ENCODE results near the gene INTS7.
"Not testable (repeated sequence)": the region's sequence is repeated elsewhere in the genome, so short reads cannot be mapped to it uniquely, and the experiment has no call there.

Gene INTS7

DNA sequence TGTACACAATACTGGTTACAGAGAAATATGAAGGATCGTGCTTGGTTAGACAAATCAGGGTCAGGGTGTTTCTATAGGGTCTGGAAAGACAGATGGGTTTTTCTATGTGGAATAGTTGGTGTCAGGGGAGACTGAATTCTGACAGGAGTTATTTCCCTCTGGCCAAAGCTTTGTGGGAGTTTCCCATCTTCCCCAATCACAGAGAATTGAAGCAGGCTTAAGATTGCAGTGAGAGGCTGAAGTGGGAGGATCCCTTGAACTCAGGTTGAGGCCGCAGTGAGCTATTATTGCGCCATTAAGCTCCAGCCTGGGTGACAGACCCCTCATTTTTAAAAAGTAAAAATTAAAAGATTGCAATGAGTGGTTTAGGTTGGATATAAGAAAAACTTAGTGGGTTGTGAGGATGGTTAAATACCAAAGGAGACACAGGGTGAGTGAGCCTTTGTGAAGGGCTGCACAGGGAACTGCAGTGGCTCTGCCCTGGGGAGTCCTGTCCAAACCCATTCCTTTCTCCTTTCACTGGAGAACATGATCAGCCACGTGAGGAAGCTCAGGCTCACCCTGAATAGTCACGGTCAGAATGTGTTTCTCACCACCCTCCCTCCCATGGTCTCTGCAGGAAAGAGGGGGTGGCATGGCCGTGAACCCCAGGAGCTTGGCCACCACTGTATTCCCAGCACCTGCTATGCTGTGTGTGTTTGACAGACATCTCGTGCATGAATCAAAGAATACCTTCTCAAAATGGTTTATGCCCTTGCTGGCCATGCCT lies 101.2 kb downstream of the INTS7 start:
- DNase-seq (ENCODE audit: low spot score) = no peak

DNA sequence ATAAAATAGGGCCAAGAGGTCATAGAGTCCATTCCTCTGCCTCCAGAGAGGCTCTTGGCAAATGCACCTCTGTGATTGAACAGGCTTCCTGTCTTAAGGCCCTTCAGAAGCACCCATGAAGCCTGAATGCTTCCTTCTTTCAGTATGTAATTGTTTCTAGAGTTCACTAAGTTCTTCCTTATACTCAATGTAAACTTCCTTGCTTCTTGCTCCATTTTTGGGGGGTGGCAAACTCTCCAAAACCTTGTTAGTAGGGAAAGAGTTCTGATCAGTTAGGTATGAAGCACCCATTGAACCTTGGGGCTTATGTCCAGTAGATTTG lies 102.5 kb downstream of the INTS7 start:
- no peak for DNase-seq (ENCODE audit: low spot score)

DNA sequence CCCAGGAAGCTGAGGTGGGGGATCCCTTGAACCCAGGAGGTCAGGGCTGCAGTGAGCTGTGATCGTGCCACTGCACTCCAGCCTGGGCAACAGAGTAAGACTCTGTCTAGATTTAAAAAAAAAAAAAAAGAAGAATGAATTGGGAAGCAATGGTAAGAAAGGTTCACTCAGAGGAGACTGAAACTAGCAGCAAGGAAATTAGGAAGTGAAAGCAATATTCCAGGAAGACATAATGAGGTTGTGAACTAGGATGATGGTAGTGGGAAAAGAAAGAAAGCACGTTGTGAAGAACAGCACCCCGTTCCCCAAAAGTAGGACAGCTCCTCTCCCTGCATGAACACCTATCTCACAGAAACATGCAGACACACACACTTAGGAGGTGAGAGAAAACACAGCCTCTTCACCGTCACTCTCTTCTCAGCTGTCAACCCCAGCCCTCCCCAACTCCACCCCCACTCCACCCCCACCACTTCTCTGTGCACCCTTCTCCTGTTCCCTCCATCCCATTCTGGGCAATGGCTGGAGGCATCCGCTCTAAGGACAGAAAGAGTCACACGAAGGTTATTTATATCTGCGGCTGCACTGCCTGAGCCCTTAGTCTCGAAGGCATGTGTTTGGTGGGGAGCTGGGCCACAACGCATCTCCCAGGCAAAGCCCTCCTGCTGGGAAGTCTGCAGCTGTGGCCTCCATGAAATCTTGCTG lies 103.0 kb downstream of the INTS7 start:
- DNase-seq (ENCODE audit: low spot score) = peak; percentile 33

DNA sequence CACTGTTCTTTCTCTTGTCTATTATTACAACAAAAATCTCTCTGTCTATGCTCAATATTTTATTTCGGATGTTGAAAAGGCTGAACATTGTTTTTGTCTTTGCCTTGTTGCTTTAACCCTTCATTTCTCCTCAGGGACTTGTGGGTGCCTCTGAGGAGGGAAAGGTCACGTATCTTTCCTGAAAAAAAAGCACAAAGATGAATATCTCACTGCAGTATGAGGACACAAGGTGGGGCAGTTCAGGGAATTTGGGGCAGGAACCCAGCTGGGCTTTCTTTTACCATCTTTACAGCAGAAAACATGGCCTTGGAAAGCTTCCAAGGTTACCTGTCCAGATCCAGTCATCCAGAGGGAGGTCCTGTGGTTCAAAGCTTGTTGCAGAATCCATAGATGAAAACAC lies 105.7 kb downstream of the INTS7 start:
- DNase-seq (ENCODE audit: low spot score) = no peak

DNA sequence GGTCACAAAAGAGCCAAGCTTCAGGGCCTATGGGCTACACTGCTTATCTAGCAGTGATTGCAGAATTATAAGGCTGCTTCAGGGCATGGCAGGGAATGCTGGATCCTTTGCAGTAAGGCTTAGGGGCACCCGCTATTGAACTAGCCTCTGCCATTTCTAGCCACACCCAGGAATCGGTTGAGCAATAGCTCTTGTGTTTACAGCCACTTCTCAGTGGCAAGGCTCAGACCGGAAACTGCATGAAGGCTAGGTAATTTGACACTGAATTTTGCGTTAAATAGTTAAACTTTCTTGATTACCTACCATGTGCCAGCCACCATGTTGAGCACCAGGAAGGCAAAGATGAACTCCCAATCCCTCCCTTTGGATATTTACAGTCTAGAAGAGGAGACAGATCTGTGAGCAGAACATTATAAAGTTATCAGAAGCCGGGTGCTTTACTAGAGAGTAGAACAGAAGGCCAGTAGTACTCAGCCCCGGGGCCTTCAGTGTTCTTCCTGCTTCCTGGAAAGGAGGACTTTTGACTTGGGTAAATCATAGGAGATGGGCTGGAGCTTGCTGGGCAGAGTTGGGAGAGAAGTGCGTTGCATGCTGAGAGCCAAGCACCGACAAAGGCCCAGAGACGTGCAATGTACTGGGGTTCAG lies 106.2 kb downstream of the INTS7 start:
- DNase-seq (ENCODE audit: low spot score) = no peak

DNA sequence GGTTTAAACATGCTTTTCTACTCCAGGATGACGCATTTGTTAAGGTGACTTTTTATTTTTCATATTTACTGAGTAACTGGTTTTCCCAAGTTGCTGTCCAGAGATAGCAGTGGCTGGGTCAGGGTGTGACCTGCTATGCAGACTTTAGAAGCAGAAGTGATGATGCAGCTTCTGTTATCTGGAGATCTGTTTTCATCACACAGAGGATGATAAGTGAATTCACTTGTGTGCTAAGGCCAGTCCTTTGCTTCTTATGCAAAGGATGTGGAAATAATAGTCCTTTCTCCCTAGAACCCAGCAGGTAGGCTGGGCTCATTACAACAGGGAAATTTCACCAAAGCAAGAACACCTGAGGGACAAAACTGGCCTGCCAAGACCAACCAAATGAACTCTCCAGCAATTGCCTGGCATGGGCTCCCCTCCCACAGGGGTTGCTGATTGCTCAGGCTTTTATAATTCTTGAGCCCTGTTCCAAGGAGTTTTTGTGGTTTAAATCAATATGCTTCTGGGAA lies 107.0 kb downstream of the INTS7 start:
- no peak for DNase-seq (ENCODE audit: low spot score)

DNA sequence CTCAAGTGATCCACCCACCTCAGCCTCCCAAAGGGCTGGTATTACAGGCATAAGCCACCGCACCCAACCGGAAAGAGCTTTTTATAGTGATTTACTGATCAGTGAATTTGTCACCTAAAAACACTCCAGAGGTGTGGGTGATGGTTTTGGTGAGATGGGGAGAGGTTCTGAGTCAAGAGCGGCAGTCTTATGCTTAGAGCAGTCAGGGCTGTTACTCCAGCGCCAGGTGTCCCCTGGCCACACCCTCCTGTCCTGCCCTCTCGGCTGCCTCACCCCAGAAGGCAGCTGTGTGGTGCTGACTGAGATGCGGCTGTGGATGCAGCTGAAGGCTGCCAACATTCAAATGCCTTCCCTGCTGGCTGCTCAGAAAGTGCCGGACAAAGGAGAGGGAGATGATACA lies 110.3 kb downstream of the INTS7 start:
- no peak for DNase-seq (ENCODE audit: low spot score)

DNA sequence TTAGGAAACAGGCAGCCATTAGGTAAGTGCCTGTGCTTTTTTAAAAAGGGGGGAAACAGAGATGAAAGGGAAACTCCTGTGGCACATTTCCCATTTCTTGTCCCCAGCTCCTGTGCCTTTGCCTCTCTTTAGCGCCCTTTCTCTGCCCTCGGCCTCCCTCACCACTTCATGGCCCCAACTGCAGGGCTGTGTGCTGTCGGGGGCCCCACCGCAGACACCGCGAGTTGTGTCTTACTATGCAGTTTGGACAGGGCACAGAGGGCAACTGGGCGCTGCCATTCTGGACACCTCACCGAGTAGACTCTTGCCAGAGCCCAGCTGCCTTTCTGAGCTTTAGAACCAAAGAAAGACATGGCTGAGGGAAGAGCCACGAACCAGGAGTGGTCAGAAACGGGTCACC lies 111.1 kb downstream of the INTS7 start:
- no peak for DNase-seq (ENCODE audit: low spot score)

DNA sequence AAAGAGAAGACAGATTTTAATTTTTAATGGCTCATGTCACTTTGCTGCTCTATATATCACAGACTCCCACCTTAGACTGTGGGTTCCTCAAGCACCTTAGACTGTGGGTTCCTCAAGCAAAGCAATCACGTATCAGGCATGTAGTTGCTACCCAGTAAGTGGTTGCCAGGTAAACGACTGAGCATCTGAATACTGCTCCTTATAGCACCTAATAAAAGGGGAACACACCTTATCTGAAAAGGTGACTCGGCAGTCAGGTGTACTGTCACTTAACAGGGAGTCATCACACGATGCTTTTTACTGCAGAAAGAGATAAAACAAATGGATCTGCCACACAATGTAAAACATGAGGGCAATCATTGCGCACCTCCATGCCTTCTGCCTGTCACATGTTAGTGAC lies 112.3 kb downstream of the INTS7 start:
- DNase-seq (ENCODE audit: low spot score) = no peak

DNA sequence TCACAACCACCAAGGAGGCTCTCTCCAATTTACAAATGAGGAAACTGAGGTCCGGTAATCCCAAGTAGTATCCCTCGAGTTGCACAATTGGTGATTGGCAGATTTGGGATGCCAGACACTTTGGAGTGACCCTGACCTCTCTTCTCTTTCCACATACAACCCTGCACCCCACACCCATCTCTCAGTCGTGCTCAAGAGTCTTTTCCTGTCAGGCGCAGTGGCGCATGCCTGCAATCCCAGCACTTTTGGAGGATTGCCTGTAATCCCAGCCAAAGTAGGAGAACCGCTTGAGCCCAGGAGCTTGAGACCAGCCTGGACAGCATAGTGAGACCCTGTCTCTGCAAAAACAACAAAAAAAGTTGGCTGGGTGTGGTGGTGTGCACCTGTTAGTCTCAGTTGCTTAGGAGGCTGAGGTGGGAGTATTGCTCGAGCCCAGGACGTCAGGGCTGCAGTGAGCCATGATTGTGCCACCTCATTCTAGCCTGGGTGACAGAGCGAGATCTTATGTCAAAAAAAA lies 113.7 kb downstream of the INTS7 start:
- DNase-seq (ENCODE audit: low spot score) = no peak

DNA sequence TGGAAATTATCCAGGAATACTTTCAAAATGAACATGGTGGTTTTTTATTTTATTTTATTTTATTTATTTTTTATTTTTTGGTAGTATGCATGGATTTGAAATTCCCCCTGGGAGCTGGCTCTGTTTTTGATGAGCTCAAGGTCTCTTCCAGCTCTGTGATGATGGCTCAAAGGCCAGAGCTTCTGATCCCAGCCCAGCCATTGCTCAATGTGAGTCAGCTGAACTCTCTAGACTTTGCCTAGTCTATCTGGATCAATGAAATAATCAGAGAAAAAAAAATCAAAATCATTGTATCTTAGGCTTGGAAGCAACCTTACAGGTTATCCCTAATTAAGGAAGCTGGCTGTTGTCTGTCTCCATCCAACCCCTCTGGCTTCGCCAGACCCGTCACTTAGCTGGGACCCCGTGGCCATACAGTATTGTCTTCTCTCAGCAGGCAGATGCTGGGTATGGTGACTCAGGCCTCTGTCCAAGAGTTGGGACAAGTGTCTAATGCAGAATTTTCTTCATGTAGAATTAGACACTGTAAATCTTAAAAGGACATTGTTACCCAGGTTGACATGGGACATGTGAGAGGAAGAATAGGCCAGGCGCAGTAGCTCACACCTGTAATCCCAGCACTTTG lies 114.6 kb downstream of the INTS7 start:
- peak; percentile 29 for DNase-seq (ENCODE audit: low spot score)

DNA sequence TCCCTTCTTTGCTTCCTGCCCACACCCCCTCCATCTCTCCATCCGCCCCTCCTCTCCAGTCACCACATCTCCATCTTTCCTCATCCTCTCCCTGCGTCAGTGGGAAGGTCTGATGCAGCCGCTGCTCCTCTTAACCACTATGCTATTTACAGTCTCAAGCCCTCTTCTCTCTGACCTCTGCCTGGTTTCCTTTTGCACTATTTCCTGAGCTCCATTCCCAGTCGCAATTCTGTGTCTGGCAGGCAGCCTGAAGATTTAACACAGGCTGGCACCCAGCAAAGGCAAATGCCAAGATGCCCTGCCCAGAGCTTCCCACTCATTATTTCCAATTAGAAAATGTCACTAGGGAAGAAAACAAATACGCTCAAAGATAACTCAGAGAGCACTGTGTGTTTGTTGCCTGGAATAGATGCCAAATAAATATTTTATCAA lies 115.2 kb downstream of the INTS7 start:
- DNase-seq (ENCODE audit: low spot score) = peak; percentile 69

DNA sequence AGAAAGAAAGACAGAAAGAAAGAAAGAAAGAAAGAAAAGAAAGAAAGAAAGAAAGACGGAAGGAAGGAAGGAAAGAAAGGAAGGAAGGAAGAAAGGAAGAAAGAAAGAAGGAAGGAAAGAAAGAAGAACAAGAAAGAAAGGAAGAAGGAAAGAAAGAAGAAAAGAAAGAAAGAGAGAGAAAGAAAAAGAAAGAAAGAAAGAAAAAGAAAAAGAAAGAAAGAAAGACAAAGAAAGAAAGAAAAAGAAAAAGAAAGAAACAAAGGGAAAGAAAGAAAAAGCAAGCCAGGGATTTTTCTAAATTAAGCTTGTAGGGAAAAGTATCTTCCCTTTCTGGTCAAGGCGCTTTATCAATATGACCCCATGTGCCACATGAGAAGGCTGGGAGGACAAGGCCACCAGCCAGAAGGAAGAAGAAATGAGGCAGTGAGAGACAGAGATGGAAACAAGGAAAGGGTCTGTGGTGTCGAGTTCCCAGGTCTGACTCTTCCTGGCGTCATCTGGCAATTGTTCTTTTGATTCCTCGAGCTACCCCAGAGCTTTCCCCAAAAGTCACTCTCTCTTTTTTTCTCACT lies 116.4 kb downstream of the INTS7 start:
- no peak for DNase-seq (ENCODE audit: low spot score)

DNA sequence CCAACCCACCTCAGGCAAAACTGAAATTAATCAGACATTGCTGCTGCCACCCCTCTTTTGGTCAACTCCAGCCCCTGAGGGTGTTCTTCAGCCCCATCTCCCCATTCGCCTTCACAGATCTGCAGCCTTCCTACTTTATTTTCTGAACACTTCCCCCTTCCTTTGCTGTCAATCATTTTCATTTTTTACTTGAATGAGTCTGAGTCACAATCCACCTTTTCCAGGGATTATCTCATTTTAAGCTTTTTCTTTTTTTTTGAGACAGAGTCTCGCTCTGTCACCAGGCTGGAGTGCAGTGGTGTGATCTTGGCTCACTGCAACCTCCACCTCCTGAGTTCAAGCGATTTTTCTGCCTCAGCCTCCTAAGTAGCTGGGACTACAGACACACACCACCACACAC lies 118.9 kb downstream of the INTS7 start:
- not testable (repeated sequence) for DNase-seq (ENCODE audit: low spot score)

DNA sequence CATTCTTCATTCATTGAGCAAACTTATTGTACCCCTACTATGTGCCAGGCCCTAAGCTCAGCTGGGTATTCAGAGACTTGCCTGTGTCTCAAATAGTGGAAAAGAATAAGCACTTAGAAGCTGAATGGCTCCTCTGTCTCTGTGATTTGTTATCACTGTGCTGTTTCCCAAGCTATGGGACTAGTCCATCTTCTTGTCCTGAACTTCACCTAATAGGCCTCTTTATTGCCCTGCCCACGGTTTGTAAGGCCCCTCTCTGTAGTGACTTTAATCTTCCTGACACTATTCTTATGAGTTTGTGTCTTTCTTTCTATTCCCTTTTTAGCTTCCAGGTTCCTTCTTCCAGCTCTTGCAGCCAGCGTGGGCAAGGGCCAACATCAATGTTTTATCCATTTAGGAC lies 119.4 kb downstream of the INTS7 start:
- no peak for DNase-seq (ENCODE audit: low spot score)

DNA sequence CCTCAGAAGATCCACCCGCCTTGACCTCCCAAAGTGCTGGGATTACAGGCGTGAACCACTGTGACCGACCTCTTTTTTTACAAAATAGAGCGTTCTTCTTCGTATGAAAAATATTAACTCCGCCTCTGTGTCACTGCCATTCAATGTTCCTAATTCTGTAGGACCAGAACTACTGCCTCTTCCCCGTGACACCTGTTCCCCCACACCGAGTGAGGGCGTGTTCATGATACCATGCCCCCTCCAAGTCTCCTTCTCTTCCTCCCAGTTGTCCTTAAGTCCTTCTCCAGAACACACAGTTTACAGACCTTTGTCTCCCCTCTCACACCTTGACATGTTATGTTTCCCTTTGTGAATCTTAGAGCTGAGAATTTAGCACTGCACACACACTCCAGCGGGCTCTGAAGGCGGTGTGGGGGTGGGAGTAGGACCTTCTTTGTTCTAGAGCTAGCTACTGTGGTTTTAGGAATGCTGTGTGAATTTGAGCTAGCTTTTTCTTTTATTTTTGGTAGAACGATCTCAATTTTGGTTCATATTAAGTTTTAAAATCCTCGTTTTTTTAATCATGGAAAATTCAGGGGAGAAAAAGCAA lies 122.4 kb downstream of the INTS7 start:
- DNase-seq (ENCODE audit: low spot score) = no peak

DNA sequence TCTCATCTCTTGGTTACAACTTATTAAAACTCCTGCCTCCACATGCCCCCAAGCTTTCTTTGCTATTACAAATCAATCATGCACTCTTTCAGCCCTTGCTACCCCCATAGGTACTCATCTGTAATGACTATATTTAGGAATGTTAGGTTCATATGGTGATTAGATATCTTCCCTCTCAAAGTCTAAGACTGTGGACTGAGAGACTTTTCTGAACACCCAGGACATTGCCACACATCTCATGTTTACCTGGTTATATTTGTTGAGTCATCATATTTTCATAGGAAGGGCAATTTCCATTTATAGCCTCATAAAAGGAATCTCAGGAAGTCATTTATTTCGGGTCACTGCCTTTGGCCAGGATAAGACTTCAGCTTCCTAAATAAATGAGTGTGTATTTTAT lies 123.3 kb downstream of the INTS7 start:
- no peak for DNase-seq (ENCODE audit: low spot score)

DNA sequence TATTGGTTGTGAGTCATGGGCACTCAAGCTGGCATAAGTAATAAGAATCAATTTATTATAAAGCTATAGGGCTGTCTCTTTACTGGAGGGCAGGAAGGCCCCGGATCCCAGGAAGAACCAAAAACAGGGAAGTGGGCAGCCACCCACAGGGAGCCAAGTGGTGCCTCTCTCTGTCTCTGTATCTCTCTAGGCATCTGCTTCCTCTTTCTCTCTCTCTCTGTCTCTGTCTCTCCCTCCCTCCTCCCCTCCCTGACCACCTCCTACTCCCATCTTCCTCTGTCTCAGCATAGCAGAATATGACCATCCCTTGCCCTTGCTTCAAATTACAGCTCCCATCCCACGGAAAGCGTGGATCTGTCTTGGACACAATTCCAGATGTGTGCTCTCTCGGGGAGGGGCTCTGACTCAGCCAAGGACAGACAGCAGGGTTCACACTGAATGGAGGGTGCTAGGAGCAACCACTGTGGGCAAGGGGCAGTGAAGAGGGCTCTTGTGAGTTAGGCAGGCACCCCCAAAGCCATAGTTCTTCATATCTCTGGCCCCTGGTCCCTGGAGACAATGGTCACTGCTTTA lies 124.4 kb downstream of the INTS7 start:
- no peak for DNase-seq (ENCODE audit: low spot score)

DNA sequence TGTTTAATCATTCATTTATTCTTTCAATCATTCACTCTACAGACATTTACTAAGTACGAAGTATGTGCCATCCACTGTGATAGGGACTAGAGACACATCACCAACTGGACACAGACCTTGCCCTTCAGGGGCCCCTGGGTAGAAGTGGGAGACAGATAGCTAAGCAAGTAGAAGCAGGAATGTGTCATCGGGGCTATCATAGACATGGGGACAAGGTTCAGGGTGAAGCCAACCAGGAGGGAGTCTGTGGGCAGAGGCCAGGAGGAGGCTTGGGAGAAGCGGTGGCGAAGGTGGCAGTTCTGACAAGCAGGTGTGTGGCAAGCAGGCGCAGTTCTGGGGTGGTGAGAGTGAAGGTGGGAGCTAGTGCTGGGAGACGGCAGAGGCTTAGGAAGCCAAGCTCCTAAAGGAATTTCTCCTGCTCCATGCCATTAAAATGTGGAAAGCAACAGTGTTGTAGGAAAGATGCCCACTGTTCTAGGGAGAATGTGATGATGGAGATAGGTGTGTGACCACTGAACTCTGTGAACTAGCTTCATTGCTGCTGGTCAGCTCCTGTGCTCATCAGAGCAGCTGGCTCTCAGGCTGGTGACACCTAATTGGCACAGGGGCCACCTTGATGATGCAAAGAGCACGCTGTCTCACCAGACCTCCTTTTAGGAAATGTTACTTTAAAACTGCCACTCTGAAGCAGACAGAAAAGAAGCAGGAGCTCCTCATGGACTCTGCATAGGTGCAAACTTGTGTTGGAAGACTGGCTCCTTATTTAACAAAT lies 125.1 kb downstream of the INTS7 start:
- DNase-seq (ENCODE audit: low spot score) = no peak

DNA sequence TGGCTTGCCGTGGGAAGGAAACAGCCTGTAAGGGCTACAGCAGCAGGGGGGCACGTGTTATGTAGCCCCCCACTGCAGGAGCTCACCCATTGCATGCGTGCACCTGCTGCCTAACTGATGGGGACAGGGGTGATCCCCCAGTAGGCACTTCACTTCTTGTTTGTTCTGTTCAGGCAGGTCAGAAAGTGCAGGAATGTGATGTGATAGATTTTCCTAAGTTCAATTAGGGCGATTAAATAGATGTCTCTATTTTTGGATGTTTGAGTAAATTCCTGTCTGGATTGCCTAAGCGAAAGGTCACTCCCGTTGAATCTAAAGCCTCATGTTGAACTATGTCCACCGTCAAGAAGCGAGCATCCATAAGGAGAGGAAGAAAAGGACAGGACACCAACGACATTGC lies 126.0 kb downstream of the INTS7 start:
- no peak for DNase-seq (ENCODE audit: low spot score)

DNA sequence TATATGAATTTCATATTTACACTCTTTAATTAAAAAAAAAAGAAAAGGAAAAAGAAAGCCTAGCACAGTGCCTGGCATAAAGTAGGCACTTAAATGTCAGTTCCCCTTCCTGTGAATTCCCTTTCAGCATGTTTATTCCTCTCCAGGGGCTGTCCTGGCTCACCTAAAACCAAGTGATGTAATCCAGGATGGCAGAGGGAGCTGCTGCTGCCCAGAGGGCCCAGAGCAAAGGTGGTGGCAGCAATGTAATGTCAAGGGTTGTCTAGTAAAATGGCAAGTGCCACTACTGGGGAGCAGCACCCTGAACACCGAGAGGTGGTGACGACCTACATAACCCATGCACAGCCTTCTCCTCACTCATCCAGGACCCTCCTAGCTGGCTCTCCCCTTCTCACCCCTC lies 126.4 kb downstream of the INTS7 start:
- no peak for DNase-seq (ENCODE audit: low spot score)
